Liver (tissue), 3 donors: ENCODE data around the gene KDM2A.

Experiments
- CTCF ChIP-seq: fragments of 150-350 bp; IDR thresholded peaks from 2 replicates; pipeline ENCODE4 v1.5.1; 2017; ENCODE audit warnings: improper control_type of control experiment, low read depth, low read length; ENCODE audit not compliant: missing input control
- EGR1 ChIP-seq, 2 donors: IDR thresholded peaks; 2 replicates each; pipeline ENCODE4 v1.6.1; 2016 to 2018; ENCODE audit warnings: antibody characterized with exemption in 2 of 2, low read depth in 2 of 2
- RAD21 ChIP-seq, 2 donors: IDR thresholded peaks; 2 replicates each; pipeline ENCODE4 v1.6.1; 2016; ENCODE audit warnings: antibody characterized with exemption in 2 of 2, mild to moderate bottlenecking in 2 of 2
- REST ChIP-seq: IDR thresholded peaks from 2 replicates; pipeline ENCODE4 v1.6.1; 2016; ENCODE audit warnings: antibody characterized with exemption, mild to moderate bottlenecking
- SP1 ChIP-seq: IDR thresholded peaks from 2 replicates; pipeline ENCODE4 v1.6.1; 2018; ENCODE audit warnings: antibody characterized with exemption, mild to moderate bottlenecking
- YY1 ChIP-seq: IDR thresholded peaks from 2 replicates; pipeline ENCODE4 v1.6.1; 2016; ENCODE audit warnings: antibody characterized with exemption, mild to moderate bottlenecking
- donor health status: healthy.
- donor health status: healthy.

- TF ChIP-seq CTCF = no peak
- TF ChIP-seq YY1 = no peak
- no peak for TF ChIP-seq EGR1 (IDR thresholded peaks at IDR 0.05; ENCODE audit: low read depth in 2 of 2)
- no peak for TF ChIP-seq REST
- TF ChIP-seq RAD21 (IDR thresholded peaks at IDR 0.05) = no peak
- no peak for TF ChIP-seq SP1
Measured at GRCh38 chr11:67102664-67103063, 16.4 kb upstream of the KDM2A start.
